ENCODE data around the gene ZSCAN32.

The ZSCAN32 gene

GRCh38 chr16:3356118-3356517, 44.7 kb downstream of the ZSCAN32 start:
- no peak for DNase-seq (ENCODE audit: low read depth in 3 of 3)

GRCh38 chr16:3355589-3355988, 45.2 kb downstream of the ZSCAN32 start, which contains the start of gene OR2C1:
TSS of gene OR2C1 (plus strand) at chr16:3355889. CDS start at chr16:3355941, 52 bp downstream.
- no peak for DNase-seq (ENCODE audit: low read depth in 3 of 3)

- no peak for DNase-seq (ENCODE audit: low read depth in 3 of 3)
Measured at GRCh38 chr16:3349175-3349574, 51.6 kb downstream of the ZSCAN32 start.

- DNase-seq (ENCODE audit: low read depth in 3 of 3) = no peak
Measured at GRCh38 chr16:3348547-3349167, 52.1 kb downstream of the ZSCAN32 start.

- no peak for DNase-seq (ENCODE audit: low read depth in 3 of 3)
Measured at GRCh38 chr16:3347586-3347985, 53.2 kb downstream of the ZSCAN32 start.

GRCh38 chr16:3346041-3346440, 54.8 kb downstream of the ZSCAN32 start:
- DNase-seq (ENCODE audit: low read depth in 3 of 3) = no peak

Data from stimulated activated CD4-positive, alpha-beta T cell treated with anti-CD3 and anti-CD28 coated beads, TNF-alpha, amount 100 ng/mL, for 4 hours (primary cell).